Measurements from ENCODE around the gene DDB1.

DDB1 gene

GRCh38 chr11:61295596-61295926 is 37.3 kb downstream of the DDB1 start:
- TF ChIP-seq, protein P1, sequence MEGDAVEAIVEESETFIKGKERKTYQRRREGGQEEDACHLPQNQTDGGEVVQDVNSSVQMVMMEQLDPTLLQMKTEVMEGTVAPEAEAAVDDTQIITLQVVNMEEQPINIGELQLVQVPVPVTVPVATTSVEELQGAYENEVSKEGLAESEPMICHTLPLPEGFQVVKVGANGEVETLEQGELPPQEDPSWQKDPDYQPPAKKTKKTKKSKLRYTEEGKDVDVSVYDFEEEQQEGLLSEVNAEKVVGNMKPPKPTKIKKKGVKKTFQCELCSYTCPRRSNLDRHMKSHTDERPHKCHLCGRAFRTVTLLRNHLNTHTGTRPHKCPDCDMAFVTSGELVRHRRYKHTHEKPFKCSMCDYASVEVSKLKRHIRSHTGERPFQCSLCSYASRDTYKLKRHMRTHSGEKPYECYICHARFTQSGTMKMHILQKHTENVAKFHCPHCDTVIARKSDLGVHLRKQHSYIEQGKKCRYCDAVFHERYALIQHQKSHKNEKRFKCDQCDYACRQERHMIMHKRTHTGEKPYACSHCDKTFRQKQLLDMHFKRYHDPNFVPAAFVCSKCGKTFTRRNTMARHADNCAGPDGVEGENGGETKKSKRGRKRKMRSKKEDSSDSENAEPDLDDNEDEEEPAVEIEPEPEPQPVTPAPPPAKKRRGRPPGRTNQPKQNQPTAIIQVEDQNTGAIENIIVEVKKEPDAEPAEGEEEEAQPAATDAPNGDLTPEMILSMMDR (IDR thresholded peaks at IDR 0.05; ENCODE audit: low read depth, low read length): no peak
- H3K4me3 ChIP-seq (ENCODE audit: low read depth, low read length): peak overlapping the region; percentile 59; the same call in 1 of the 2 replicates

DNA sequence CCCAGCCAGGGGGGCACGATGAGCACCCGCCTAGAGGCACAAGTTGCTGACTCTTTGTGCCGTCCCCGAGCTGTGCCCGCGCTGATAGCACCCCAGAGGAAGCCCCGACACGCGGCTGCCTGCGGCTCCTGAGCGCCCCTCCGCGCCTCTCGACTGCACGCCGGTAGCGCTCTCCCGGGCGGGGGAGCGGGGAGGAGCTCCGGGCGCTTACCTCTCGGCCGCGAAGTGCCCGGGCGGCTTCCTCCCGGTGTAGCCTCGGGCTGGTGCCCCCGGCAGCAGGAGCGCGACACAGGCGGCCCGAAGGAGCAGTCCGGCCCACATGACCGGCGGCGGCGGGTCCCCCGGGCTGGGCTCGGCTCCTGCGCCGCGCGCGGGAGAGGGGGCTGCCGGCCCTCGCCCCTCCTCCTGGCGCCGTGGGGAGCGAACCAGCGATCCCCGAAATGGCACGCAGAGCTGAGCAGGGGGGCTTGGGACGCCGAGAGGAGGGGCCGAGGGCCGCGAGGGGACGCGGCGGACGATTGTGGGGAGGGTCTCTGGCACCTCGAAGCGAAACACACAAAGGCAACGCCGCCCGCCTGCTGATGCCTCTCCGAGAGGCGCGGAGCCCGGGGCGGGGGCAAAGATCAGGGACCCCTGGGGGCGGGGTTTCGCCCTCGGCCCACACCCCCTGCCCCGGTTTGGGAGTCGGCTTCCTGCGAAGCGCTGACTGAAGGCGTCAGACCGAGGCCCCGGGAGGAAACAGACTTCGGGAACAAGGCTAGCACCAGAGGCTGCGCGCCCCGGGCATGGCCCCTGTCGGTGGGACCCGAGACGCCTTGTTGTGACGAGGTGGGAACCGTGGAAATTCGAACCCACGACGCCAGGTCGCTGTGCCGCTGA is 37.9 kb downstream of the DDB1 start, which contains the start of gene VWCE:
Gene VWCE, minus strand, starts transcription at position 600 of the 879 bp plus-strand sequence. Its CDS starts 279 bp downstream, at position 321.
- TF ChIP-seq, protein P1 (IDR thresholded peaks at IDR 0.05; ENCODE audit: low read depth, low read length): no peak
- H3K4me3 ChIP-seq (ENCODE audit: low read depth, low read length): peak within 1 kb of the TSS; percentile 59

- TF ChIP-seq, protein P1 (IDR thresholded peaks at IDR 0.05; ENCODE audit: low read depth, low read length): no peak
- peak overlapping the region; percentile 59 for H3K4me3 ChIP-seq (ENCODE audit: low read depth, low read length)
Measured at GRCh38 chr11:61293867-61294716, 38.8 kb downstream of the DDB1 start.

DNA sequence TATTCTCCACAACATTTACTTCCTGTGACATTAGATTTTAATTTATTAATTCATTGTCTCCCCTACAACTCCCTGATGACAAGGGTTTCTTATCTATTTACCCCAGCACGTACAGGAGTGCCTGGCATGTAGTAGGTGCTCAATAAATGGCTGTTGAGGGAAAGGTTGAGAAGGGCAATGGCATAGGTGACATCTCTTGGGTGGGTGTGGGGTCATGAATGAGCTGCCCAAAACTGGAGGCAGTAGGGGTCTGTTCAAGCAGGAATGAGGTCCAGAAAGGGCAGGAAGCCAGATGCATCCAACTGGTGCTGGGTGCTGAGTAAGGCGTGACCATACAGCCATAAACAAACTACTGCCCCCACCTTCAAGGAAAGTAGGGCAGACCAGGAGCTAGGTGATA is 40.5 kb downstream of the DDB1 start:
- TF ChIP-seq, protein P1 (IDR thresholded peaks at IDR 0.05; ENCODE audit: low read depth, low read length): no peak
- no peak overlapping the region for H3K4me3 ChIP-seq (ENCODE audit: low read depth, low read length)

DNA sequence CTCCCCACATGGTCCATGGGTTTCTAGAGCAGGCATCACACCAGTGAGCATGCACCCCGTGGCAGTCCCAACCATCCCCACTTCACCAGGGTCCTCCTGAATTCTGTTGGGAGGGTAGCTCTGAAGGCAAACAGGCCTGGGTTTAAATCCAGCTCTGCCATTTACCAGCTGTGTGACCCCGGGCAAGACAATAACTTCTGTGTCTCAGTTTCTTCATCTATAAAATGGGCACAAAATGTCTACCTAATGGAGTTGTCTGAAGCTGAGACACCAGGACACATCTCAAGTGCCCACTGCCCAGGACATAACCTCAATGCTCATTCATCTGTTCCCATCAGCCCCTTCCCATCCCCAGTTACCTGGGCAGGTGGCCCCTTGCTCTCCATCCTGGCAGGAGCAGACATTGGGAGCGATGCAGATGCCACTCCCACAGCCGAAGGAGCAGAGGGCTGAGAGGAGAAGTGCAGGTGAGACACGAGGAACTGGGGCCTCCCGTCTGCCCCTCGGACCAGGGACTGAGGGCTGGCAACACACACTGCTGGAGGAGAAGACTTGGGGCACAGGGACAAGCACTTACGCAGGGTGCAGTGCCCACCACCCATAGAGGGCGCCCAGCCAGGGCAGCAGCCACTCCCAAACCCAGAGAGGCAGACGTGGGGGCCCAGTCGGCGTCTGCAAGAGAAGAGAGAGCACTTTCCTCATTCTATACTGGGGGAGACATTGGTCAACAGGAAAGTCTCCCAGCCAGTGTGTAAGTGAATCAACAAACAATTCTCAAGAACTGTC is 41.8 kb downstream of the DDB1 start:
- TF ChIP-seq, protein P1 (IDR thresholded peaks at IDR 0.05; ENCODE audit: low read depth, low read length): no peak
- H3K4me3 ChIP-seq (ENCODE audit: low read depth, low read length): no peak overlapping the region

GRCh38 chr11:61287338-61287977 is 45.4 kb downstream of the DDB1 start:
- no peak overlapping the region for H3K4me3 ChIP-seq (ENCODE audit: low read depth, low read length)

More at GRCh38 chr11:61287338-61287977, 45.4 kb downstream of the DDB1 start:
- TF ChIP-seq, protein P1 (IDR thresholded peaks at IDR 0.05; ENCODE audit: low read depth, low read length): no peak

Data from WI38 (cell line).